GM06990 (cell line): Measurements from ENCODE around the gene RAMACL.

Source experiments
- DNase-seq: peaks from one replicate; pipeline ENCODE4 v3.0.0-alpha.2; 2011; ENCODE audit not compliant: insufficient read length; ENCODE audit errors: extremely low read depth
- H3K27me3 ChIP-seq: replicated peaks from 2 replicates; pipeline ENCODE4 v1.6.0; 2011; ENCODE audit warnings: low read length; ENCODE audit not compliant: control insufficient read depth, insufficient read depth
- H3K36me3 ChIP-seq: 2 replicates; pipeline ENCODE4 v1.5.1; 2011; ENCODE audit warnings: low read length; ENCODE audit not compliant: control insufficient read depth, insufficient read depth
- H3K4me3 ChIP-seq: replicated peaks from 2 replicates; pipeline ENCODE4 v1.5.1; 2011; ENCODE audit warnings: low read depth, mild to moderate bottlenecking, control low read depth, low read length
- TF ChIP-seq, protein P1 (sequence below): IDR thresholded peaks from 2 replicates; pipeline ENCODE4 v1.5.1; 2011; ENCODE audit warnings: low read length, control low read depth, mild to moderate bottlenecking, inconsistent platforms; ENCODE audit not compliant: insufficient read depth, poor library complexity, severe bottlenecking

The RAMACL gene

DNA sequence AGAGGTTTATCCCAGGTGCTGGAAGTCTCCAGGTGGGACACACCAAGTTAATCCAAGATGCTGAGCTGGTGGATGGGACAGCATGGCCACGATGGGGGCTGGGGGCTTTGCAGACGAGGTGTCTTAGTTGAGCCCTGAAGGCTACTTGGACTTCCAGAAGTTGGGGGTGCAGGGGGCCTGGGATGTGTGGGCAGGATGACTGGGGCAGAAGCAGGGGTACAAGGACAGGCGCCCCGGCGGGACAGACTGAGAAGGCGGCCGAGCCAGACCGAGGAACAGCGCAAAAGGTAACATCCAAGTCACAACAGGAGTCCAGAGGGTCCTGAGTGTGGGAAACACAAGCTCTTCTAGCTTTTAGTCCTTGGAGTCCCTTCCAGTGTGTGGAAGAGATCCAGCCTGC lies 23.8 kb downstream of the RAMACL start:
- TF ChIP-seq, protein P1, sequence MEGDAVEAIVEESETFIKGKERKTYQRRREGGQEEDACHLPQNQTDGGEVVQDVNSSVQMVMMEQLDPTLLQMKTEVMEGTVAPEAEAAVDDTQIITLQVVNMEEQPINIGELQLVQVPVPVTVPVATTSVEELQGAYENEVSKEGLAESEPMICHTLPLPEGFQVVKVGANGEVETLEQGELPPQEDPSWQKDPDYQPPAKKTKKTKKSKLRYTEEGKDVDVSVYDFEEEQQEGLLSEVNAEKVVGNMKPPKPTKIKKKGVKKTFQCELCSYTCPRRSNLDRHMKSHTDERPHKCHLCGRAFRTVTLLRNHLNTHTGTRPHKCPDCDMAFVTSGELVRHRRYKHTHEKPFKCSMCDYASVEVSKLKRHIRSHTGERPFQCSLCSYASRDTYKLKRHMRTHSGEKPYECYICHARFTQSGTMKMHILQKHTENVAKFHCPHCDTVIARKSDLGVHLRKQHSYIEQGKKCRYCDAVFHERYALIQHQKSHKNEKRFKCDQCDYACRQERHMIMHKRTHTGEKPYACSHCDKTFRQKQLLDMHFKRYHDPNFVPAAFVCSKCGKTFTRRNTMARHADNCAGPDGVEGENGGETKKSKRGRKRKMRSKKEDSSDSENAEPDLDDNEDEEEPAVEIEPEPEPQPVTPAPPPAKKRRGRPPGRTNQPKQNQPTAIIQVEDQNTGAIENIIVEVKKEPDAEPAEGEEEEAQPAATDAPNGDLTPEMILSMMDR: no peak
- H3K36me3 ChIP-seq: no peaks in the 10 kb centered on the region
- no peak overlapping the region for H3K4me3 ChIP-seq
- DNase-seq: no peak
- no peaks in the 10 kb centered on the region; the same call in 1 of the 2 replicates for H3K27me3 ChIP-seq

DNA sequence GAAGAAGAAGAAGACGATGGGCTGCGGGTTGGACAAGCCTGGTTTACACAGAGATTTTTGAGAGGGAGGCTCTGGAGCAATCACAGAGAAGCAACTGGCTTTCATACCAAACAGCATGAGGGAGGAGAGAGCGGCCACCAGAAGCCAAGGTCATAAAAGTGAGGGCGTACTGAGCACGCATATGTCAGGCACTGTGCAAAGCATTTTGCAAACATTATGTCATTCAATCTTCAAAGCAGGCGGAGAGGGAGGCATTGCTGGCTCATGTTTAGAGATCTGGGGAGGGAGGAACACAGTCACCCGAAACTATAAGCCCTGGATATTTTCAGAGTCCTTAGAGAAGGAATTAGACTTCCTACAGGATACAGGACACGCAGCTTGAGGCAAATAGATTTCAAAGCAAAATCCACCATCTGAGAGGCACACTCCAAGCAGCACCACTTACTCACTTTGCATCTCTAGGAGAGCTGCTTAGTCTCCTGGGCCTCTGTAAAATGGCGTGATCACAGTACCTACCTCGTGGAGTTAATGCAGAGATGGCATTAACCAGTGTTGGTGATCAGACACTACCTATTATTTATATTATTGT lies 24.6 kb downstream of the RAMACL start:
- Histone ChIP-seq H3K36me3 (no peaks in the 10 kb centered on the region), H3K27me3 (no peaks in the 10 kb centered on the region; the same call in 1 of the 2 replicates), H3K4me3 (no peak overlapping the region)
- DNase-seq: no peak
- TF ChIP-seq, protein P1: no peak

DNA sequence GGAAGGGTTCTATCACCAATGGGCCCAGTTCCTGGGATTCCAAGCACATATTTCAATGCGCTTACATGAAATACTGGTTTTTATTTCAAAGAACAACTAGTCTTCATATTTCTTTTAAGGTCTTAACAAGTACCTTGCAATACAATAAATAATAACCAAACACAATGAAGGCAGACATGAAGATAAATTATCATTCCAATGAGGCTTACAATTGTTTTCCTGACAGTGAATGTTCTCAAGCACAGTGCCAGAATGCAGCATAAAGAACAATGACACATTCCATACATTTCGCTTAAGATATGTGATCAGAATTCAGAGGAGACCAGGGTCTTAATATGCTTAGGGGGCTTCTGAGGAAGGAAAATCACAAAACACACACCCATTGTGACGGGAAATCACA lies 26.3 kb downstream of the RAMACL start:
- H3K27me3 ChIP-seq: no peaks in the 10 kb centered on the region
- no peaks in the 10 kb centered on the region for H3K36me3 ChIP-seq
- TF ChIP-seq, protein P1: no peak
- no peak for DNase-seq
- no peak overlapping the region for H3K4me3 ChIP-seq

DNA sequence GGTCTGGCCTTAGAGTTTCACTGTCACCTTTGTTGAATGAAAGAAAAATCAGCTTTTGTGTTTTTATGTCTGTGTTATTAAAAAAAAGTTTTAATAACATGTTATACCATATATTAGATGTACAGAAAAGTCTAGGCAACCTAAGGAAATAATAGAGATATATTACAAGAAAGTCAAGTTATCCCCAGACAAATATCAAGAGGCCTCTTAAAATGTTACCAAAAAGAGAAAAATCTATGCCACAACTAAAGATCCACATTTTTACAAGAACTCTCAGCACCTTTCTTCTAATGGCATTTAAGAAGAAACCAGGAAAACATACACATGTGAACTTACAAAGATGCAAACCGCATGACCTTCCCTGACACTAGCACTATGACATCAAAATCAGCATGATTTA lies 26.8 kb downstream of the RAMACL start:
- Histone ChIP-seq H3K36me3 (no peaks in the 10 kb centered on the region), H3K4me3 (no peak overlapping the region), H3K27me3 (no peaks in the 10 kb centered on the region)
- DNase-seq: no peak
- TF ChIP-seq, protein P1: no peak

DNA sequence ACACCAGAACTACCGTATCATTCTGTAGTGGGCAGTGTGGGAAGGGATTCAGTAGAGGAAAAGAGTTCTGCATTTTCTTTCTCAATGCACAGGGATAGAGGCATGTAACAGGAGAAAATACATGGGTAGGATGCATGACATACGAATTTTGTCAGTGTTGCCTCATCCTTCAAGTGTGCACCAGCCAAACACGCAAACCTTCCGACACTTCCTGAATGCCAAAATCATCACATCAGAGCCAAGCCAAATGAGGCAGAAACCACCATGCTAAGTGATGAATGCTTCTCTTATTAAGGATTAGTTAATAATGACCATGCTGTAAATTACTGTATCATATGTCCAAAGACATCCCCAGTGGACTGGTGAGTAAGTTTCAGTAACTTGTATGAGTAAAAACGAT lies 27.3 kb downstream of the RAMACL start:
- no peaks in the 10 kb centered on the region for H3K36me3 ChIP-seq
- H3K27me3 ChIP-seq: no peaks in the 10 kb centered on the region
- H3K4me3 ChIP-seq: no peak overlapping the region
- TF ChIP-seq, protein P1: no peak
- DNase-seq: no peak

DNA sequence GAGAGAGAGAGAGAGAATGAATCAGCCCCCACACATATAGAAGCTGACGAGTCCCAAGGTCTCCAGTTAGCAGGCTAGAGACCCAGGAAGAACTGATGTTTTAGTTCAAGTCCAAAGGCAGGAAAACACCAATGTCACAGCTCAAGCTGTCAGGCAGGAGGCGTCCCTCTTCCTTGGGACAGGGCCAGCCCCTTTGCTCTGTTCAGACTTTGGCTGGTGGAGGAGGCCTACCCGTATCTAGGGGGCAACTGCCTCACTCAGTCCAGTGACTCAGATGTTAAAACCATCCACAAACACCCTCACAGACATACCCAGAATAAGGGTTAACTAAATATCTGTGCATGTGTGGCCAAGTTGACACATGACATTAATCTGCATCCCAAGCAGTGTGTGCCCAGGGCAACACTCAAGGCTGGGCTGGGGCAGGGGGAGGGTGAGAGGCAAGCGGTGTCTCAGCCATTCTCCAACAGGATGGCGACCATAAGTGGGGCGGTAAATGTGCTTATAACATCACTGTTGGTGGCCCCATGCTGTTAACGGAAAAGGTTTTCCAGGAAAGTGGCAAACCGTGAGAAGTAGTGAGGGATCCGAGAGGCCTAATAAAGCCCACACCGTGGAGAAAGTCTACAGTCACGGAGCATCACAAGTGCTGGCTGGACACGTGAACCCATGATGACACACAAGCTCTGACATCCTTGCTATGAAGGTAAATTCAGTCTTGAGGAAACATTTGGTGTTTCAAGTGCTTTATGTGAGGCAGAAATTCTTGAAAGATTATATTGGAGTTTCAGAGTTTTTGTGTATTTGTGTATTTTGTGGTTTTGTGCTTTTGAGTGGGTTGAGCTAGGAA lies 28.1 kb downstream of the RAMACL start:
- no peaks in the 10 kb centered on the region for H3K27me3 ChIP-seq

More for the DNA sequence above, 28.1 kb downstream of the RAMACL start:
- DNase-seq: no peak
- TF ChIP-seq, protein P1: no peak
- H3K36me3 ChIP-seq: no peaks in the 10 kb centered on the region
- no peak overlapping the region for H3K4me3 ChIP-seq
